Activated CD8-positive, alpha-beta memory T cell treated with anti-CD3 and anti-CD28 coated beads, Interleukin-2, amount 50 U/mL, for 24 hours (primary cell): Measurements from ENCODE around the gene PTPRT.

Source experiments
- DNase-seq: peaks from one replicate; pipeline ENCODE4 v3.0.0-alpha.2; 2020; ENCODE audit errors: extremely low read depth

The PTPRT gene

DNA sequence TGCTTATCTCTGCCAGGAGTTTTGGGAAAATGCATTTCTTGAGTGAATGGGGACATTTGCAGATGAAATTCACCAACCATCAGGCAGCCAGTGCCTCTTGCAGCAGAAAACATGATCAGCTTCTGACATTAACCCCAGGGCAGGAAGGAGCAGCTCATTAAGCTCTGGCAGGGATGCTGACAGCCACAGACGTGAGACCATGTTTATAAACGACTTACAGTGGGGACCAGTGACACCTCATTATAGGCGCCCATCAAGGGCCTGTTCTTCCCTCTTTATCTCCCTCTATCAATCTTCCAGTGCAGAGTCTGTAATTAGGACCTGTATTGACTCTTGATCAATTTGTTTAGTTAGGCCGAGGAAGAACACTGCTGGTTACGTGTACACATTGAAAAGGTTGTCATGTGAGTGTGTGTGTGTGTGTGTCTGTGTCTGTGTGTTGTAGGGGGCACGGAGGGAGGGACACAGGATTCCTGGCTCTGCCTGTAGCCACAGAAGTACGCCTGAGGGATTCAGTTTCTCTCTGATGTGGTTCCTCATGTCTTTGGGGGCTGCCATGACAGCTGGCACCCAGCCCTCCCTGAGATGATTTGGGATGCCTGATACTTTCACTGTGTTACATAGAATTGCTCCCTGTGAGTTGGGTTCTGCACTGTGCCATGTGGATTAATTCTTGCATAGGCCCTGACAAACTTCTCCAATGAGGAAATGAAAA, 1143.2 kb downstream of the PTPRT start:
- DNase-seq: no peak

- no peak for DNase-seq
These were observed 1145.8 kb downstream of the PTPRT start for GRCh38 chr20:42043921-42044320.

DNA sequence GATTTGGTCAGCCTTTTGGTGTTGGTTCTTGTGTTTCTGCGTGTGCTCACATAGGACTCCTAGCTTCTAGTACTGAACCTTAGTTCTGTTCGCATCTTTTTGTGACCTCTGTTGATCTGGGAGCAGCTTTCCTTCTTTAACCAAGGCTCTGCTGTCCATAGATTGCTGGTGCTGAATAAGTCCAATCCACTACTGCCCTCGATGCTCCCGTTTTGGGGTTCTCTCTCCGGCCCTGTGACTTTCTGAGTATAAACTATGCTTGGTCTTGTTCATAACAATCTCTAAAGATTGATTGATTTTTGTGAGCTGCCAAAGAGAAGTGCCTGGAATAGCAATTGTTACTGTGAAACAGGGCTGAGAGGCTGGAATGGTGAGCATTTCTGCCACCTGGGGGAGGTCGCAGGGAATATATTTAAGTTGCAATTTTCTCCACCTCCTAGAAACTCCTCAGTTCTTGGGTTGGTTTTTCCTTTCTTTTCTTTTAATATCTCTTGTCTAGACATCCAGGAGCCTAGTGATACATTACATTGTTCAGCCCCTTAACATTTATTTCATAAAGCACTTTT, 1148.6 kb downstream of the PTPRT start:
- no peak for DNase-seq

GRCh38 chr20:42027746-42028268, 1161.9 kb downstream of the PTPRT start:
- no peak for DNase-seq

DNA sequence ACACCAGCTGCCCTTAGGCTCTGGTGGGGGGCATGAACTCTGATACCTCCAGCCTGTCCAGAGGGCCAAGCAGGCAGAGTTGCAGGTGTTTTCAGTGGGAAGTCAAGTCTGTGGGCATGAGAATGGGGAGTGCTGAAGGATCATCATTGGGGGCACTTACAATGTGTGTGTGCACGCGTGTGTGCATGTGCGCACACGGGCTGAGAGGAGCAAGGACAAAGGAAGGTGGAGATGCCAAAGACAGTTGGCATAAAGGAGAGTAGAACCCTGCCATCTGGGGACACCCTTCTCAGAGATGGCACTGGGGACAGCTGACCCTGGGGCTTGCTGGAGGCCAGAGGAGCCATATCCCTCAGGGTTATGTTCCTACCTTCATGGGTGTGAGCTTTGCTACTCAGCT, 1163.1 kb downstream of the PTPRT start:
- DNase-seq: no peak

DNA sequence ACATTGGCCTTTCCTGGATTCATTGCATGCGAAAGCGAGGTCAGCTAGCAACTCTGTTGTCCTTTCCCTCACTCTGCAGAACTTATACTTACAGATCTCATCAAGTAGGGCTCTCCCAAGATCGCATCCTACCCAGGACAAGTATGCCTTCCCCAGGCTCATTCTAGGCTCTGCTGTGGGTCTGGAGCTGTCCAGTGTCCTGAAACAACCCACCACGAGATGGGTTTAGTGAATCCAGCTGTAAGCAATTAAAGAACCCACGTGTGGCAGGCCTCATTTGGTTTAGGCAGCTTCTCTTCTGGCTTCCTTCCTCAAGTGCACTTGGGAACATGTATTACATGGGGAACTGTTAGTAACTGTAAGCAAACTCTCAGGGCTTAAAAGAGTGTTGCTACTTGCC, 1165.1 kb downstream of the PTPRT start:
- no peak for DNase-seq
